Liver (tissue), 9 donors: ENCODE measurements around the gene RERE. TPM values are rescaled to one million over a fixed set of nuclear protein-coding genes. Genes with fewer than 3 reads are reported as not detected.
A peak's percentile ranks its signal among the peaks of the same experiment; 100 is the strongest.

ENCODE experiments used
- DNase-seq: peaks from one replicate; pipeline ENCODE4 v3.0.0-alpha.2; 2017; ENCODE audit warnings: low spot score
- H3K27ac ChIP-seq, 2 donors: one replicate each; pipeline ENCODE4 v1.7.0; 2013; ENCODE audit warnings: inconsistent platforms in 2 of 2, low read length in 2 of 2, control low read depth in 1 of 2, low read depth in 1 of 2, mild to moderate bottlenecking in 1 of 2
- H3K27me3 ChIP-seq, 4 donors: one replicate each; pipeline versions ENCODE4 v1.6.1 to v1.7.0; 2013; ENCODE audit warnings: low read length in 3 of 4, inconsistent platforms in 1 of 4, mild to moderate bottlenecking in 1 of 4, moderate library complexity in 1 of 4; ENCODE audit not compliant: control insufficient read depth in 4 of 4, insufficient read depth in 4 of 4
- H3K36me3 ChIP-seq, 4 donors: one replicate each; pipeline versions ENCODE4 v1.6.1 to v1.7.0; 2013; ENCODE audit warnings: low read length in 3 of 4, mild to moderate bottlenecking in 3 of 4, low read depth in 1 of 4, moderate library complexity in 1 of 4; ENCODE audit not compliant: control insufficient read depth in 4 of 4, insufficient read depth in 3 of 4
- H3K4me1 ChIP-seq, 4 donors: one replicate each; pipeline versions ENCODE4 v1.6.1 to v1.7.0; 2013; ENCODE audit warnings: low read length in 3 of 4, mild to moderate bottlenecking in 3 of 4, moderate library complexity in 1 of 4; ENCODE audit not compliant: control insufficient read depth in 4 of 4, insufficient read depth in 4 of 4
- H3K4me3 ChIP-seq, 3 donors: one replicate each; pipeline versions ENCODE4 v1.6.1 to v1.7.0; 2013; ENCODE audit warnings: low read length in 3 of 3, control low read depth in 1 of 3, low read depth in 1 of 3, mild to moderate bottlenecking in 1 of 3
- H3K9ac ChIP-seq, 2 donors: one replicate each; pipeline ENCODE4 v1.7.0; 2013; ENCODE audit warnings: low read length in 2 of 2, mild to moderate bottlenecking in 2 of 2, moderate library complexity in 2 of 2, control low read depth in 1 of 2, low read depth in 1 of 2
- H3K9me3 ChIP-seq, 4 donors: one replicate each; pipeline versions ENCODE4 v1.6.1 to v1.7.0; 2013; ENCODE audit warnings: low read length in 3 of 4; ENCODE audit not compliant: control insufficient read depth in 4 of 4
- FOXA1 ChIP-seq: IDR thresholded peaks from 2 replicates; pipeline ENCODE4 v1.6.1; 2016; ENCODE audit warnings: antibody characterized with exemption
- FOXA2 ChIP-seq: IDR thresholded peaks from 2 replicates; pipeline ENCODE4 v1.6.1; 2016; ENCODE audit warnings: antibody characterized with exemption
- GABPA ChIP-seq, 2 donors: IDR thresholded peaks in 1 of 2; conservative IDR thresholded peaks in 1 of 2; 2 replicates each; pipeline ENCODE4 v1.6.1; 2016; ENCODE audit warnings: antibody characterized with exemption in 2 of 2, mild to moderate bottlenecking in 1 of 2, moderate library complexity in 1 of 2
- HNF4A ChIP-seq, 2 donors: conservative IDR thresholded peaks; 2 replicates each; pipeline ENCODE4 v1.6.1; 2016; ENCODE audit warnings: antibody characterized with exemption in 2 of 2, mild to moderate bottlenecking in 2 of 2
- NR2F2 ChIP-seq: IDR thresholded peaks from 2 replicates; pipeline ENCODE4 v1.6.1; 2016; ENCODE audit warnings: antibody characterized with exemption
- RAD21 ChIP-seq, 2 donors: IDR thresholded peaks; 2 replicates each; pipeline ENCODE4 v1.6.1; 2016; ENCODE audit warnings: antibody characterized with exemption in 2 of 2, mild to moderate bottlenecking in 2 of 2
- WGBS: extraction: QIAGEN DNeasy Blood & Tissue Kit; methylation state at CpG from one replicate; pipeline ENCODE4 v1.1.7; 2013; 5-methylcytosine and 5-hydroxymethylcytosine counted together
- polyA plus RNA-seq, 2 donors: library from polyadenylated mRNA; stranded (reverse) in 1 of 2; unstranded in 1 of 2; fragments of 200-250 nt in 1 of 2; fragments of >200 nt in 1 of 2; fragmentation: Nextera tagmentation in 1 of 2; extraction: Ambion mirVana in 1 of 2; gene quantifications; one replicate each; pipeline versions ENCODE4 v1.2.1 to v1.2.3, GENCODE V29; 2013 to 2015
- total RNA-seq, 2 donors: library from RNA; depleted of rRNA; stranded (reverse); fragments of >200 nt; gene quantifications; one replicate each; pipeline ENCODE4 v1.2.3, GENCODE V29; 2014
- TF ChIP-seq, protein P1 (sequence below): fragments of 150-350 bp; IDR thresholded peaks from 2 replicates; pipeline ENCODE4 v1.5.1; 2017; ENCODE audit warnings: improper control_type of control experiment, low read depth, low read length; ENCODE audit not compliant: missing input control
- TF ChIP-seq, protein P2 (sequence below): IDR thresholded peaks from 2 replicates; pipeline ENCODE4 v1.6.1; 2016; ENCODE audit warnings: antibody characterized with exemption, mild to moderate bottlenecking
- TF ChIP-seq, protein P3 (sequence below): IDR thresholded peaks from 2 replicates; pipeline ENCODE4 v1.6.1; 2016; ENCODE audit warnings: antibody characterized with exemption
- TF ChIP-seq, protein P4 (sequence below): IDR thresholded peaks from 2 replicates; pipeline ENCODE4 v1.6.1; 2016; ENCODE audit warnings: antibody characterized with exemption
- donor health status: healthy.
- donor health status: healthy.
- donor health status: healthy.
- donor health status: healthy.
- donor health status: healthy.

Gene RERE
- total and polyA plus RNA-seq, 4 donors, result 9.8 to 49.1 (median 24.8) TPM

DNA sequence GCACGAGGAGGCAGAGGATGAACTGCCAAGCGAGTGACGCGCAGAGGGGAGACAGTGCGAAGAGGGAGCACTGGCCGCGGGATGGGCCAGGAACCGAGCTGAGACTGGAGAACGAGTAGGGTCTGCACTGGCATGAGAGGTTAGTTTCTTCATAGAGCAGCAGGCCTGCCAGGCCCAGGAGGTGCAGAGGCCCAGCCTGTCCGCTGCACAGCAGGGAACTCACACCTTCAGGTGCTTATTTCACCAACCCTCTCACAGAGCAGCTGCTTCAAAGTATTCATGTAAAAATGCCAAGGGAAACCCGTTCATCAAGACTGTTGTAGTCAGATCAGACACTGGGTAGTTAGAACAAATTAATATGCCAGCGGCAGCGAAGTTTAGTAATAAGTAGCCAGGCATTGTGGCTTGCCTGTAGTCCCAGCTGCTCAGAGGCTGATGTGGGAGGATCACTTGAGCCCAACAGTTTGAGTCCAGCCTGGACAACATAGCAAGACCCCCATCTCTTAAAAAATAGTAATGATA lies 355.0 kb downstream of the RERE start:
- Histone ChIP-seq H3K4me3 (no peak overlapping the region), H3K27me3 (no peaks in the 10 kb centered on the region), H3K9ac (no peak overlapping the region), H3K4me1 (peaks cover 7 to 41% (median 35%) of the 10 kb centered on the region in 4 donors), H3K9me3 (no peaks in the 10 kb centered on the region), H3K27ac (peak overlapping the region in 1 of 2 donors; percentile 14), H3K36me3 (no peaks in the 10 kb centered on the region)
- DNase-seq, result no peak
- peak; percentile 48 for TF ChIP-seq NR2F2
- no peak for TF ChIP-seq RAD21 (IDR thresholded peaks at IDR 0.05)
- TF ChIP-seq, protein P1, sequence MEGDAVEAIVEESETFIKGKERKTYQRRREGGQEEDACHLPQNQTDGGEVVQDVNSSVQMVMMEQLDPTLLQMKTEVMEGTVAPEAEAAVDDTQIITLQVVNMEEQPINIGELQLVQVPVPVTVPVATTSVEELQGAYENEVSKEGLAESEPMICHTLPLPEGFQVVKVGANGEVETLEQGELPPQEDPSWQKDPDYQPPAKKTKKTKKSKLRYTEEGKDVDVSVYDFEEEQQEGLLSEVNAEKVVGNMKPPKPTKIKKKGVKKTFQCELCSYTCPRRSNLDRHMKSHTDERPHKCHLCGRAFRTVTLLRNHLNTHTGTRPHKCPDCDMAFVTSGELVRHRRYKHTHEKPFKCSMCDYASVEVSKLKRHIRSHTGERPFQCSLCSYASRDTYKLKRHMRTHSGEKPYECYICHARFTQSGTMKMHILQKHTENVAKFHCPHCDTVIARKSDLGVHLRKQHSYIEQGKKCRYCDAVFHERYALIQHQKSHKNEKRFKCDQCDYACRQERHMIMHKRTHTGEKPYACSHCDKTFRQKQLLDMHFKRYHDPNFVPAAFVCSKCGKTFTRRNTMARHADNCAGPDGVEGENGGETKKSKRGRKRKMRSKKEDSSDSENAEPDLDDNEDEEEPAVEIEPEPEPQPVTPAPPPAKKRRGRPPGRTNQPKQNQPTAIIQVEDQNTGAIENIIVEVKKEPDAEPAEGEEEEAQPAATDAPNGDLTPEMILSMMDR, result no peak
- TF ChIP-seq FOXA2, result no peak
- WGBS, result 87% methylated on average over 13 of the region's 13 CpGs

DNA sequence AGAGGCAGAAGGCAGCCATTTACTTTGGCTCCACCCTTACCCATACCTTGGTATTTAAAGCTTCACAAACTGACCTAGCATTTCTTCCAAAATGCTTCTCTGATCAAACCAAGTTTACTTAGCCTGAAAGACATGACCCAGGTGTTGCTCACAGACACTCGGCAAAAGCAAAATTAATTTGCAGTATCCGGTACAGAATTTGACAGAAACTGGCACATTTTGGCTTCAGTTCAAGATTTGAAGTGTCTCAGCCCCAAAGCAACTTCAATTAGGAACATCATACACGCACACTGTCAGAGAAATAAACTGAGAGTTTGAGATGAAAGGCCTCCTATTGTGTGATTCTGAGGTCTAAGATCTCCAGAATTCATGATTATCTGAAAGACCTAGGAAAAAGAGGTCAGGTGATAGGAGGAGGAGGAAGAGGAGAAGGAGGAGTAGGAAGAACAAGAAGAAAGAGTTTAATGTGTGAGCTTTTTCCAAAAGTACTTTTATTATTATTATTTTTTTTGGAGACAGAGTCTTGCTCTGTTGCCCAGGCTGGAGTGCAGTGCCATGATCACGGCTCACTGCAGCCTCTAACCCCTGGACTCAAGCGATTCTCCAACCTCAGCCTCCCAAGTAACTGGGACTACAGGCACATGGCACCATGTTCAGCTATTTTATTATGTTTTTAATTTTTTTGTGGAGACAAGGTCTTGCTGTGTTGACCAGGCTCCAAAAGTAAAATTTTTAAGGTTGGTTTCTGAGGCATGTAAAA lies 355.9 kb downstream of the RERE start:
- Histone ChIP-seq H3K4me1 (peaks cover 5 to 35% (median 29%) of the 10 kb centered on the region in 4 donors), H3K36me3 (no peaks in the 10 kb centered on the region), H3K27ac (no peak overlapping the region), H3K9ac (no peak overlapping the region), H3K4me3 (no peak overlapping the region), H3K27me3 (no peaks in the 10 kb centered on the region), H3K9me3 (no peaks in the 10 kb centered on the region)
- TF ChIP-seq, protein P1, result no peak
- TF ChIP-seq FOXA2, result no peak
- TF ChIP-seq, protein P2, sequence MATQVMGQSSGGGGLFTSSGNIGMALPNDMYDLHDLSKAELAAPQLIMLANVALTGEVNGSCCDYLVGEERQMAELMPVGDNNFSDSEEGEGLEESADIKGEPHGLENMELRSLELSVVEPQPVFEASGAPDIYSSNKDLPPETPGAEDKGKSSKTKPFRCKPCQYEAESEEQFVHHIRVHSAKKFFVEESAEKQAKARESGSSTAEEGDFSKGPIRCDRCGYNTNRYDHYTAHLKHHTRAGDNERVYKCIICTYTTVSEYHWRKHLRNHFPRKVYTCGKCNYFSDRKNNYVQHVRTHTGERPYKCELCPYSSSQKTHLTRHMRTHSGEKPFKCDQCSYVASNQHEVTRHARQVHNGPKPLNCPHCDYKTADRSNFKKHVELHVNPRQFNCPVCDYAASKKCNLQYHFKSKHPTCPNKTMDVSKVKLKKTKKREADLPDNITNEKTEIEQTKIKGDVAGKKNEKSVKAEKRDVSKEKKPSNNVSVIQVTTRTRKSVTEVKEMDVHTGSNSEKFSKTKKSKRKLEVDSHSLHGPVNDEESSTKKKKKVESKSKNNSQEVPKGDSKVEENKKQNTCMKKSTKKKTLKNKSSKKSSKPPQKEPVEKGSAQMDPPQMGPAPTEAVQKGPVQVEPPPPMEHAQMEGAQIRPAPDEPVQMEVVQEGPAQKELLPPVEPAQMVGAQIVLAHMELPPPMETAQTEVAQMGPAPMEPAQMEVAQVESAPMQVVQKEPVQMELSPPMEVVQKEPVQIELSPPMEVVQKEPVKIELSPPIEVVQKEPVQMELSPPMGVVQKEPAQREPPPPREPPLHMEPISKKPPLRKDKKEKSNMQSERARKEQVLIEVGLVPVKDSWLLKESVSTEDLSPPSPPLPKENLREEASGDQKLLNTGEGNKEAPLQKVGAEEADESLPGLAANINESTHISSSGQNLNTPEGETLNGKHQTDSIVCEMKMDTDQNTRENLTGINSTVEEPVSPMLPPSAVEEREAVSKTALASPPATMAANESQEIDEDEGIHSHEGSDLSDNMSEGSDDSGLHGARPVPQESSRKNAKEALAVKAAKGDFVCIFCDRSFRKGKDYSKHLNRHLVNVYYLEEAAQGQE, result no peak
- TF ChIP-seq FOXA1, result no peak
- no peak for TF ChIP-seq HNF4A (conservative IDR thresholded peaks at IDR 0.05)
- TF ChIP-seq, protein P3, sequence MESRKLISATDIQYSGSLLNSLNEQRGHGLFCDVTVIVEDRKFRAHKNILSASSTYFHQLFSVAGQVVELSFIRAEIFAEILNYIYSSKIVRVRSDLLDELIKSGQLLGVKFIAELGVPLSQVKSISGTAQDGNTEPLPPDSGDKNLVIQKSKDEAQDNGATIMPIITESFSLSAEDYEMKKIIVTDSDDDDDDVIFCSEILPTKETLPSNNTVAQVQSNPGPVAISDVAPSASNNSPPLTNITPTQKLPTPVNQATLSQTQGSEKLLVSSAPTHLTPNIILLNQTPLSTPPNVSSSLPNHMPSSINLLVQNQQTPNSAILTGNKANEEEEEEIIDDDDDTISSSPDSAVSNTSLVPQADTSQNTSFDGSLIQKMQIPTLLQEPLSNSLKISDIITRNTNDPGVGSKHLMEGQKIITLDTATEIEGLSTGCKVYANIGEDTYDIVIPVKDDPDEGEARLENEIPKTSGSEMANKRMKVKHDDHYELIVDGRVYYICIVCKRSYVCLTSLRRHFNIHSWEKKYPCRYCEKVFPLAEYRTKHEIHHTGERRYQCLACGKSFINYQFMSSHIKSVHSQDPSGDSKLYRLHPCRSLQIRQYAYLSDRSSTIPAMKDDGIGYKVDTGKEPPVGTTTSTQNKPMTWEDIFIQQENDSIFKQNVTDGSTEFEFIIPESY, result no peak
- no peak for TF ChIP-seq GABPA (IDR thresholded peaks at IDR 0.05 in 1 of 2, conservative IDR thresholded peaks at IDR 0.05 in 1 of 2)
- TF ChIP-seq, protein P4, sequence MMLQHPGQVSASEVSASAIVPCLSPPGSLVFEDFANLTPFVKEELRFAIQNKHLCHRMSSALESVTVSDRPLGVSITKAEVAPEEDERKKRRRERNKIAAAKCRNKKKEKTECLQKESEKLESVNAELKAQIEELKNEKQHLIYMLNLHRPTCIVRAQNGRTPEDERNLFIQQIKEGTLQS, result no peak
- no peak for DNase-seq
- WGBS, result 85% methylated on average over 5 of the region's 5 CpGs
